GM23338 (cell line): Measurements from ENCODE around the gene TMEM87B. TPM values are rescaled to one million over a fixed set of nuclear protein-coding genes. Genes with fewer than 3 reads are reported as not detected.

Experiments
- ATAC-seq: fragments of 200-7000 bp; cut with Tn5 transposase; 3 replicates; pipeline ENCODE4 v1.9.1; 2020
- DNase-seq: peaks from one replicate; pipeline ENCODE4 v3.0.0-alpha.2; 2015; ENCODE audit warnings: low spot score
- H2AFZ ChIP-seq: fragments of 200-600 bp; sonication (generic); 2 replicates; pipeline ENCODE4 v1.8.0; 2016; ENCODE audit warnings: antibody characterized with exemption, mild to moderate bottlenecking, moderate library complexity
- H3F3A ChIP-seq: fragments of 200-600 bp; sonication (generic); replicated peaks from 2 replicates; pipeline ENCODE4 v1.8.0; 2017; ENCODE audit warnings: antibody characterized with exemption, mixed run types, low read depth
- H3K27ac ChIP-seq: fragments of 200-600 bp; sonication (generic); 2 replicates; pipeline ENCODE4 v1.6.1; 2016; ENCODE audit warnings: low read depth
- H3K27me3 ChIP-seq: fragments of 200-600 bp; sonication (generic); 2 replicates; pipeline ENCODE4 v1.8.0; 2016; ENCODE audit warnings: mild to moderate bottlenecking, mixed run types, moderate library complexity; ENCODE audit not compliant: insufficient read depth
- H3K36me3 ChIP-seq: fragments of 200-600 bp; sonication (generic); 2 replicates; pipeline ENCODE4 v1.8.0; 2016; ENCODE audit warnings: mild to moderate bottlenecking; ENCODE audit not compliant: insufficient read depth
- H3K4me1 ChIP-seq: fragments of 200-600 bp; sonication (generic); 2 replicates; pipeline ENCODE4 v1.8.0; 2016; ENCODE audit warnings: mild to moderate bottlenecking, moderate library complexity; ENCODE audit not compliant: insufficient read depth
- H3K4me2 ChIP-seq: fragments of 200-600 bp; sonication (generic); 2 replicates; pipeline ENCODE4 v1.7.1; 2017; ENCODE audit warnings: mixed run types
- H3K4me3 ChIP-seq: fragments of 200-600 bp; sonication (generic); 2 replicates; pipeline ENCODE4 v1.6.1; 2016; ENCODE audit warnings: mixed run types
- H3K79me2 ChIP-seq: fragments of 200-600 bp; sonication (generic); replicated peaks from 2 replicates; pipeline ENCODE4 v1.8.0; 2017; ENCODE audit warnings: mild to moderate bottlenecking; ENCODE audit not compliant: insufficient read depth
- H3K9me2 ChIP-seq: fragments of 200-600 bp; sonication (generic); 2 replicates; pipeline ENCODE4 v1.8.0; 2017; ENCODE audit not compliant: insufficient read depth
- H4K20me1 ChIP-seq: fragments of 200-600 bp; sonication (generic); replicated peaks from 2 replicates; pipeline ENCODE4 v1.8.0; 2017; ENCODE audit warnings: mild to moderate bottlenecking; ENCODE audit not compliant: insufficient read depth
- H3K27ac Mint-ChIP-seq: 2 replicates; pipeline ENCODE4 v1.8.0; 2020; ENCODE audit warnings: inconsistent platforms, mild to moderate bottlenecking, moderate library complexity, mixed read lengths
- H3K27me3 Mint-ChIP-seq: 3 replicates; pipeline ENCODE4 v1.8.0; 2022; ENCODE audit warnings: low read depth, mild to moderate bottlenecking, moderate library complexity, mixed read lengths, inconsistent platforms; ENCODE audit not compliant: insufficient read depth, poor library complexity
- H3K36me3 Mint-ChIP-seq: 3 replicates; pipeline ENCODE4 v1.8.0; 2021; ENCODE audit warnings: low read depth, mild to moderate bottlenecking, inconsistent platforms, moderate library complexity, mixed read lengths
- H3K4me1 Mint-ChIP-seq: 3 replicates; pipeline ENCODE4 v1.8.0; 2020; ENCODE audit warnings: mild to moderate bottlenecking, inconsistent platforms, mixed read lengths
- H3K4me3 Mint-ChIP-seq: 3 replicates; pipeline ENCODE4 v1.8.0; 2021; ENCODE audit warnings: moderate library complexity, mild to moderate bottlenecking, inconsistent platforms, mixed read lengths
- H3K9me3 Mint-ChIP-seq: 3 replicates; pipeline ENCODE4 v1.8.0; 2020; ENCODE audit warnings: moderate library complexity, mild to moderate bottlenecking, inconsistent platforms, mixed read lengths
- CREB1 ChIP-seq: fragments of 250-450 bp; sonication (Bioruptor Pico); IDR thresholded peaks from 2 replicates; pipeline ENCODE4 v1.5.0; 2020; ENCODE audit warnings: low read depth, mild to moderate bottlenecking, moderate library complexity
- CTCF ChIP-seq, 2 experiments: fragments of 200-600 bp in 1 of 2; sonication (generic) in 1 of 2; conservative IDR thresholded peaks; 2 replicates each; pipeline versions ENCODE4 v1.5.1 to v1.6.1; 2016 to 2017; ENCODE audit warnings: antibody characterized with exemption in 2 of 2, low read depth in 2 of 2, mild to moderate bottlenecking in 2 of 2, moderate library complexity in 1 of 2
- ETS1 ChIP-seq: IDR thresholded peaks from 2 replicates; pipeline ENCODE4 v1.6.1; 2016; ENCODE audit warnings: antibody characterized with exemption
- EZH2 ChIP-seq: fragments of 200-600 bp; sonication (generic); IDR thresholded peaks from one replicate; pipeline ENCODE4 v1.8.0; 2017; ENCODE audit warnings: antibody characterized with exemption, mild to moderate bottlenecking, low read depth; ENCODE audit not compliant: unreplicated experiment
- EZH2phosphoT487 ChIP-seq: fragments of 200-600 bp; sonication (generic); IDR thresholded peaks from one replicate; pipeline ENCODE4 v1.8.1; 2018; ENCODE audit warnings: antibody characterized with exemption; ENCODE audit not compliant: unreplicated experiment
- JUNB ChIP-seq: IDR thresholded peaks from one replicate; pipeline ENCODE4 v1.6.1; 2016; ENCODE audit warnings: antibody characterized with exemption; ENCODE audit not compliant: unreplicated experiment
- NANOG ChIP-seq: IDR thresholded peaks from 2 replicates; pipeline ENCODE4 v1.6.1; 2016; ENCODE audit warnings: antibody characterized with exemption, borderline replicate concordance
- POLR2AphosphoS5 ChIP-seq: IDR thresholded peaks from 2 replicates; pipeline ENCODE4 v1.6.1; 2016; ENCODE audit warnings: antibody characterized with exemption, low read depth
- REST ChIP-seq: IDR thresholded peaks from one replicate; pipeline ENCODE4 v1.6.1; 2018; ENCODE audit warnings: antibody characterized with exemption; ENCODE audit not compliant: unreplicated experiment
- STAT1 ChIP-seq: IDR thresholded peaks from one replicate; pipeline ENCODE4 v1.6.1; 2016; ENCODE audit warnings: antibody characterized with exemption; ENCODE audit not compliant: unreplicated experiment
- ZNF114 ChIP-seq: fragments of 250-450 bp; sonication (Bioruptor Pico); IDR thresholded peaks from 2 replicates; pipeline ENCODE4 v1.5.0; 2020; ENCODE audit warnings: mild to moderate bottlenecking, moderate library complexity
- ZNF331 ChIP-seq: fragments of 250-450 bp; sonication (Bioruptor Pico); IDR thresholded peaks from 2 replicates; pipeline ENCODE4 v1.5.0; 2020; ENCODE audit warnings: low read depth, mild to moderate bottlenecking, moderate library complexity
- polyA plus RNA-seq: library from polyadenylated mRNA; unstranded; fragments of >200 nt; fragmentation: Nextera tagmentation; extraction: Ambion mirVana; gene quantifications from 2 replicates; pipeline ENCODE4 v1.2.1, GENCODE V29; 2016
- total RNA-seq: library from RNA; depleted of rRNA; stranded (reverse); fragments of >200 nt; shearing (Covaris generic); gene quantifications from 2 replicates; pipeline ENCODE4 v1.2.3, GENCODE V29; 2014
- TF ChIP-seq, protein P1 (sequence below): fragments of 250-450 bp; sonication (Bioruptor Pico); IDR thresholded peaks from 2 replicates; pipeline ENCODE4 v1.5.0; 2020; ENCODE audit warnings: mild to moderate bottlenecking, moderate library complexity

Gene TMEM87B
- total and polyA plus RNA-seq, 2 experiments from 2014 or later = 7.0 to 15.4 TPM

GRCh38 chr2:112075490-112076260 is 20.6 kb downstream of the TMEM87B start:
- Histone ChIP-seq H3K4me3 (no peak overlapping the region), H2AFZ (no peak overlapping the region), H3K79me2 (peaks cover 3% of the 10 kb centered on the region; the same call in 1 of the 2 replicates), H3K4me1 (no peaks in the 10 kb centered on the region), H3K36me3 (no peaks in the 10 kb centered on the region), H3K27ac (no peak overlapping the region), H3K4me2 (no peak overlapping the region), H3K27me3 (no peaks in the 10 kb centered on the region), H3F3A (no peaks in the 10 kb centered on the region), H3K9me2 (no peaks in the 10 kb centered on the region), H4K20me1 (no peaks in the 10 kb centered on the region)
- ATAC-seq (no peak), DNase-seq (no peak)
- no peaks in the 10 kb centered on the region for H3K9me3 Mint-ChIP-seq
- peaks cover 15% of the 10 kb centered on the region for H3K36me3 Mint-ChIP-seq
- no peaks in the 10 kb centered on the region for H3K27me3 Mint-ChIP-seq
- H3K4me1 Mint-ChIP-seq = peaks cover 4% of the 10 kb centered on the region; the same call in 1 of the 3 replicates
- TF ChIP-seq JUNB = no peak
- TF ChIP-seq CREB1 (CRISPR knock-in tag) = no peak
- TF ChIP-seq, protein P1, sequence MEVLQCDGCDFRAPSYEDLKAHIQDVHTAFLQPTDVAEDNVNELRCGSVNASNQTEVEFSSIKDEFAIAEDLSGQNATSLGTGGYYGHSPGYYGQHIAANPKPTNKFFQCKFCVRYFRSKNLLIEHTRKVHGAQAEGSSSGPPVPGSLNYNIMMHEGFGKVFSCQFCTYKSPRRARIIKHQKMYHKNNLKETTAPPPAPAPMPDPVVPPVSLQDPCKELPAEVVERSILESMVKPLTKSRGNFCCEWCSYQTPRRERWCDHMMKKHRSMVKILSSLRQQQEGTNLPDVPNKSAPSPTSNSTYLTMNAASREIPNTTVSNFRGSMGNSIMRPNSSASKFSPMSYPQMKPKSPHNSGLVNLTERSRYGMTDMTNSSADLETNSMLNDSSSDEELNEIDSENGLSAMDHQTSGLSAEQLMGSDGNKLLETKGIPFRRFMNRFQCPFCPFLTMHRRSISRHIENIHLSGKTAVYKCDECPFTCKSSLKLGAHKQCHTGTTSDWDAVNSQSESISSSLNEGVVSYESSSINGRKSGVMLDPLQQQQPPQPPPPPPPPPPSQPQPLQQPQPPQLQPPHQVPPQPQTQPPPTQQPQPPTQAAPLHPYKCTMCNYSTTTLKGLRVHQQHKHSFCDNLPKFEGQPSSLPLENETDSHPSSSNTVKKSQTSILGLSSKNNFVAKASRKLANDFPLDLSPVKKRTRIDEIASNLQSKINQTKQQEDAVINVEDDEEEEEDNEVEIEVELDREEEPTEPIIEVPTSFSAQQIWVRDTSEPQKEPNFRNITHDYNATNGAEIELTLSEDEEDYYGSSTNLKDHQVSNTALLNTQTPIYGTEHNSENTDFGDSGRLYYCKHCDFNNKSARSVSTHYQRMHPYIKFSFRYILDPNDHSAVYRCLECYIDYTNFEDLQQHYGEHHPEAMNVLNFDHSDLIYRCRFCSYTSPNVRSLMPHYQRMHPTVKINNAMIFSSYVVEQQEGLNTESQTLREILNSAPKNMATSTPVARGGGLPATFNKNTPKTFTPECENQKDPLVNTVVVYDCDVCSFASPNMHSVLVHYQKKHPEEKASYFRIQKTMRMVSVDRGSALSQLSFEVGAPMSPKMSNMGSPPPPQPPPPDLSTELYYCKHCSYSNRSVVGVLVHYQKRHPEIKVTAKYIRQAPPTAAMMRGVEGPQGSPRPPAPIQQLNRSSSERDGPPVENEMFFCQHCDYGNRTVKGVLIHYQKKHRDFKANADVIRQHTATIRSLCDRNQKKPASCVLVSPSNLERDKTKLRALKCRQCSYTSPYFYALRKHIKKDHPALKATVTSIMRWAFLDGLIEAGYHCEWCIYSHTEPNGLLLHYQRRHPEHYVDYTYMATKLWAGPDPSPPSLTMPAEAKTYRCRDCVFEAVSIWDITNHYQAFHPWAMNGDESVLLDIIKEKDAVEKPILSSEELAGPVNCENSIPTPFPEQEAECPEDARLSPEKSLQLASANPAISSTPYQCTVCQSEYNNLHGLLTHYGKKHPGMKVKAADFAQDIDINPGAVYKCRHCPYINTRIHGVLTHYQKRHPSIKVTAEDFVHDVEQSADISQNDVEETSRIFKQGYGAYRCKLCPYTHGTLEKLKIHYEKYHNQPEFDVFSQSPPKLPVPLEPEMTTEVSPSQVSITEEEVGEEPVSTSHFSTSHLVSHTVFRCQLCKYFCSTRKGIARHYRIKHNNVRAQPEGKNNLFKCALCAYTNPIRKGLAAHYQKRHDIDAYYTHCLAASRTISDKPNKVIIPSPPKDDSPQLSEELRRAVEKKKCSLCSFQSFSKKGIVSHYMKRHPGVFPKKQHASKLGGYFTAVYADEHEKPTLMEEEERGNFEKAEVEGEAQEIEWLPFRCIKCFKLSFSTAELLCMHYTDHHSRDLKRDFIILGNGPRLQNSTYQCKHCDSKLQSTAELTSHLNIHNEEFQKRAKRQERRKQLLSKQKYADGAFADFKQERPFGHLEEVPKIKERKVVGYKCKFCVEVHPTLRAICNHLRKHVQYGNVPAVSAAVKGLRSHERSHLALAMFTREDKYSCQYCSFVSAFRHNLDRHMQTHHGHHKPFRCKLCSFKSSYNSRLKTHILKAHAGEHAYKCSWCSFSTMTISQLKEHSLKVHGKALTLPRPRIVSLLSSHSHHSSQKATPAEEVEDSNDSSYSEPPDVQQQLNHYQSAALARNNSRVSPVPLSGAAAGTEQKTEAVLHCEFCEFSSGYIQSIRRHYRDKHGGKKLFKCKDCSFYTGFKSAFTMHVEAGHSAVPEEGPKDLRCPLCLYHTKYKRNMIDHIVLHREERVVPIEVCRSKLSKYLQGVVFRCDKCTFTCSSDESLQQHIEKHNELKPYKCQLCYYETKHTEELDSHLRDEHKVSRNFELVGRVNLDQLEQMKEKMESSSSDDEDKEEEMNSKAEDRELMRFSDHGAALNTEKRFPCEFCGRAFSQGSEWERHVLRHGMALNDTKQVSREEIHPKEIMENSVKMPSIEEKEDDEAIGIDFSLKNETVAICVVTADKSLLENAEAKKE (CRISPR knock-in tag) = no peak
- TF ChIP-seq ZNF114 (CRISPR knock-in tag) = no peak
- no peak for TF ChIP-seq POLR2AphosphoS5
- no peak for TF ChIP-seq ETS1
- TF ChIP-seq CTCF (conservative IDR thresholded peaks at IDR 0.05; ENCODE audit: low read depth in 2 of 2) = no peak
- TF ChIP-seq REST = no peak
- TF ChIP-seq EZH2phosphoT487 = no peak
- no peak for TF ChIP-seq EZH2
- TF ChIP-seq ZNF331 = no peak
- no peak for TF ChIP-seq STAT1
- TF ChIP-seq NANOG = no peak
- H3K27ac Mint-ChIP-seq = no peak overlapping the region
- H3K4me3 Mint-ChIP-seq = no peak overlapping the region
